Central memory CD8-positive, alpha-beta T cell (primary cell): ENCODE results near the gene NFATC1.

ENCODE experiments used
- ATAC-seq: fragments of 150-1000 bp; cut with Tn5 transposase; replicated peaks from 2 replicates; pipeline ENCODE4 v1.10.0; 2022; ENCODE audit warnings: mild to moderate bottlenecking, moderate FRiP score, moderate number of reproducible peaks; ENCODE audit not compliant: poor library complexity, severe bottlenecking; ENCODE audit errors: extremely low read depth
- DNase-seq, 2 donors: peaks; one replicate each; pipeline ENCODE4 v3.0.0; 2021; ENCODE audit warnings: low spot score in 2 of 2
- H3K27ac Mint-ChIP-seq: one replicate; pipeline ENCODE4 v1.8.0; 2022; ENCODE audit warnings: low read depth, mild to moderate bottlenecking, moderate library complexity, mixed read lengths
- H3K27me3 Mint-ChIP-seq: one replicate; pipeline ENCODE4 v1.8.0; 2022; ENCODE audit warnings: mixed read lengths
- H3K36me3 Mint-ChIP-seq: one replicate; pipeline ENCODE4 v1.8.0; 2022; ENCODE audit warnings: mild to moderate bottlenecking, moderate library complexity, mixed read lengths; ENCODE audit not compliant: insufficient read depth
- H3K4me1 Mint-ChIP-seq: one replicate; pipeline ENCODE4 v1.8.0; 2022; ENCODE audit warnings: mixed read lengths
- H3K4me3 Mint-ChIP-seq: one replicate; pipeline ENCODE4 v1.8.0; 2022; ENCODE audit warnings: mild to moderate bottlenecking, moderate library complexity, mixed read lengths
- H3K9me3 Mint-ChIP-seq: one replicate; pipeline ENCODE4 v1.8.0; 2022; ENCODE audit warnings: mixed read lengths

The NFATC1 gene

GRCh38 chr18:79440316-79441110 is 44.8 kb downstream of the NFATC1 start:
- Mint-ChIP-seq H3K27me3 (no peaks in the 10 kb centered on the region), H3K27ac (no peak overlapping the region), H3K4me1 (peaks cover 25% of the 10 kb centered on the region), H3K36me3 (peaks cover 10% of the 10 kb centered on the region), H3K4me3 (no peak overlapping the region), H3K9me3 (no peaks in the 10 kb centered on the region)
- ATAC-seq (no peak), DNase-seq (no peak)

GRCh38 chr18:79441420-79441819 is 45.7 kb downstream of the NFATC1 start:
- H3K4me3 Mint-ChIP-seq, result no peak overlapping the region
- H3K4me1 Mint-ChIP-seq, result peaks cover 19% of the 10 kb centered on the region
- no peaks in the 10 kb centered on the region for H3K27me3 Mint-ChIP-seq
- ATAC-seq (no peak), DNase-seq (no peak)
- peaks cover 10% of the 10 kb centered on the region for H3K36me3 Mint-ChIP-seq
- no peak overlapping the region for H3K27ac Mint-ChIP-seq
- no peaks in the 10 kb centered on the region for H3K9me3 Mint-ChIP-seq

DNA sequence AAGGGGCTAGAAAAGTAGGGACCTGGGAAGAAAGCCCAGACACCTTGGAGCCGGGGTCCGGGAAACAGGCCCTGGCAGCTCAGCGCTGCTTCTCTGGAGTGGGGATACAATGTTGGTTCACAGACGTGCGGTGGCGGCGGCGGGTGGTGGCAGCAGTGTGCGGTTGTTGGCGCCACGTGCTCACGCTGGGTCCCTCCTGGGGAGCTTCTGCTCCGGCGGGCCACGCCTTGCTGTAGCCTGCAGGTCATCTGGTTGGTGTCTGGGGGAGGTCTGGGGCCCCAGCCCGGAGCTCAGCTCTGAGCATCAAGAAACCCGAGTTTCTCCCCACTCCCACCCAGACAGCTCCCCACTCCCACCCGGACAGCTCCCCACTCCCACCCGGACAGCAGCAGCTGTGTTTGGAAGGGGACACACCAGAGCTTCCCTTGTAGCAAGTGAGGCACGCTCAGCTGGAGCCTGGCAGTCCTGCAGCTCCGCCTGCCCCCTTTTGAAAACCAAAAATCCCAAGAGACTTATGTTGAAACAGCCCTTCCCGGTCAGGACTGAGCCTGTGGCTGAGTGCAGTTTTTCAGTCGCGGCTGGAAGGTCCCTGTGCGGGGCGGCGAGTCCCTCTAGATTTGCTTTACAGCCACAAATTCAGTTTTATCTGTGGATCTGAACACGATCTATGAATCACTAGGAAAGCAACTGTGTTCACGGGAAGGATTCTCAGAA is 46.9 kb downstream of the NFATC1 start:
- Mint-ChIP-seq H3K4me3 (no peak overlapping the region), H3K27me3 (no peaks in the 10 kb centered on the region), H3K36me3 (peaks cover 12% of the 10 kb centered on the region), H3K4me1 (peaks cover 20% of the 10 kb centered on the region), H3K27ac (no peak overlapping the region), H3K9me3 (no peaks in the 10 kb centered on the region)
- ATAC-seq (no peak), DNase-seq (no peak)

DNA sequence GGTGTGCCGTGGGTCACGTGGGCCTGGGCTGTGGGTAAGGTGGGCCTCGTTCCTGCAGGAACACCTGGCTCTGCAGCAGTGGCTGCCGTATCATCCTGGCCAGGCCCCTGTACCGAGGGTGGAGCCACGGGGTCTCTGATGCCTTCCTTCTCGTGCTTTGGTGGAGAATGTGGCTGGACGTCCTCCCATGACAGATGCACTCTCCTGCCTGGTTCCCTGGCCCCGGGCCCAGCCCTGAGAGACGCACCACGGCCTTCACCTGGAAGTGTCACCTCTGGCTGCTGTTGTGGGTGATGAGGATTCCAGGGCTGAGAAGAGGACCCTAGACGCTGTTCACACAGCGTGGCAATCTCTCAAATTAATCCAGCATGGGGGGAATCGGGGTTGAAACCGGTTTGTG is 49.5 kb downstream of the NFATC1 start:
- H3K4me1 Mint-ChIP-seq, result peaks cover 21% of the 10 kb centered on the region
- no peaks in the 10 kb centered on the region for H3K27me3 Mint-ChIP-seq
- no peak overlapping the region for H3K4me3 Mint-ChIP-seq
- H3K27ac Mint-ChIP-seq, result no peak overlapping the region
- H3K9me3 Mint-ChIP-seq, result no peaks in the 10 kb centered on the region
- no peak for ATAC-seq
- peaks cover 22% of the 10 kb centered on the region for H3K36me3 Mint-ChIP-seq
- no peak for DNase-seq

DNA sequence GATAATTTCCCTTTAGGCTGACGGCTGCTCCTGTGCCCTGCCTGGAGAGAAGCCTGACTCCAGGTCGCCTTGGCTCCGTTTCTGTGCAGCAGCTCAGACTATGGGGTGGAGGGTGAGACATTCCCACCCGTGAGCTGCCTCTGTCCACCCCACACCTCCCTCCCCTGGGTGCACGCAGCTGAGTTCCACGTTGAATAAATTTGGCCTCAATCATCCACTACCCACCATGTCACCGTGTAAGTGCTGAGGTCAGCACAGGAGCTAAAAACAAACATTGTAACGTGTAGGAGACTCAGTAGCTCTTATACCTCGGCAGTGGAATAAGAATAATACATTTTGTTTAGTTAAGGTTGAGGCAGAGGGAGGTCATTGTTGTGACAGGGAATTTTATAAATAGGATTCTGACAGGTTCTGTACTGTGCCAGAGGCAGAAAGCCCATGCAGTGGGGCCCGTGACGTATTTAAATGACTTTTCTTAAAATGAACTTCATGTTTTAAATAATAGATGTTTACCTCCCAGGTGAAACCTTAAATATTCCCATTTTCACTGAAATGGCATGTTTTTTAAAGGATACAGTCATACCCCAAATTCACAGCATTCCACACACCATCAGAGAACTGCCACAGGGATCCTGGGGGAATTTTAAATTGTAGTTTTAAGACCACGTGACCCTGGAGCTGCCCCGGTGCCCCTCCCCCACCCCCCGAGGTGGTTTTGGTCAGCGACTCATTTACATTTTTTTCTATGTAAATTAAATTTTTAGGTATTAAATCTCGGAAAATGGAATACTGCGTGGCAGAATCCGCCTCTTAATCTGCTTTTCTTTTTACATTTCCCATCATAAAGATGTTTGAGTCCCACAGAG is 50.2 kb downstream of the NFATC1 start:
- DNase-seq (no peak), ATAC-seq (no peak)
- Mint-ChIP-seq H3K36me3 (peaks cover 24% of the 10 kb centered on the region), H3K4me3 (no peak overlapping the region), H3K4me1 (peaks cover 15% of the 10 kb centered on the region), H3K27ac (no peak overlapping the region), H3K27me3 (no peaks in the 10 kb centered on the region), H3K9me3 (no peaks in the 10 kb centered on the region)

DNA sequence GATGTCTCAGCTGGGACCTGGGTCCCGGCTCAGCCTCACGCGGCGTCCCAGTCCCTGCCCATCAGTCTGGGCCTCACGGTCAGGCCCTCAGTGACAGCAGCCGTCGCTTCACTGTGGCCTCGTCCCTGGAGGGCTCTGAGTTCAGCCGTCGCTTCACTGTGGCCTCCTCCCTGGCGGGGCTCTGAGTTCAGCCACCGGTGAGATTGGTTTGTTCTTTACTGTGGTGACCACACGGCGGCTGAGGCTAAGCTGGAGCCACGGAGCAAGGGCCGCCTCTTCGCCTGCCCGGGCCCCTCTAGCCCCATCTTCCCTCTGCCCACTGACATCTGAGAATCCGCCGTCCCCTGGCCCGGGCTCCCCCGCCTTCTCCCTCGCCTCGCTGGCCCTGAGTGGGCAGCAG is 51.2 kb downstream of the NFATC1 start:
- Mint-ChIP-seq H3K36me3 (peaks cover 21% of the 10 kb centered on the region), H3K4me1 (peaks cover 11% of the 10 kb centered on the region), H3K27me3 (no peaks in the 10 kb centered on the region), H3K9me3 (no peaks in the 10 kb centered on the region), H3K4me3 (no peak overlapping the region), H3K27ac (peak overlapping the region; percentile 38)
- DNase-seq, result no peak
- no peak for ATAC-seq

DNA sequence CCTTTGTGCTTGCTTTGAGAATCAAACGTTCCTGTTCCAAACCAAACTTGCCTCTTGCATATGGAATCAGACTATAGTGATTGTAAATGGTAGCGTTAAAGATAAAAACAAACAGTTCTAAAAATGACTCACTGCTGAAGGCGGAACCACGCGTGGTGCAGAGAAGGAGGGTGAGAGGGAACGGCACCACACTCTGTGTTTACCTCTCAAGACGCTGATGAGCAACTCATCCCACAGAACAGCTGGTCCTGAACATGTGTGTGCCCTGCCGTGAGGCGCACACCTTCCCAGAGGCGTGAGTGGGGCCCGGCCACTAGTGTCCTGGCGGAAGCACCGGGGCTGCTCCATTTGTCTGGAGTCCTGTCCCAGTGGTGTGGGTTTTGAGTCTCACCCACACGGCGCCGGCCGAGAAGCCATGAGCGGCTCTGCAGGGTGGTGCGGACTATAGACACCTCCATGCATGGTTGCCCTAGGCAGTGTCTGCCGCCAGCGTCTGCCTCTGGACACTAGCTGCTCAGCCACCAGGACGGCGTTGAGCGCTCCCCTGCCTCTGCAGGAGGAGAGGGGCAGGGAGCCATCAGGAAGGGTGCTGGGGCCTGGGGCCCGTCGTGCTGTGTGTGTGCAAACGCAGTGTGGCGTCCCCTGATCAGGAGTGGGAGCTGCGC is 52.1 kb downstream of the NFATC1 start:
- no peak overlapping the region for H3K4me3 Mint-ChIP-seq
- ATAC-seq (no peak), DNase-seq (no peak)
- H3K27ac Mint-ChIP-seq, result no peak overlapping the region
- no peaks in the 10 kb centered on the region for H3K9me3 Mint-ChIP-seq
- peaks cover 11% of the 10 kb centered on the region for H3K4me1 Mint-ChIP-seq
- no peaks in the 10 kb centered on the region for H3K27me3 Mint-ChIP-seq
- H3K36me3 Mint-ChIP-seq, result peaks cover 24% of the 10 kb centered on the region

DNA sequence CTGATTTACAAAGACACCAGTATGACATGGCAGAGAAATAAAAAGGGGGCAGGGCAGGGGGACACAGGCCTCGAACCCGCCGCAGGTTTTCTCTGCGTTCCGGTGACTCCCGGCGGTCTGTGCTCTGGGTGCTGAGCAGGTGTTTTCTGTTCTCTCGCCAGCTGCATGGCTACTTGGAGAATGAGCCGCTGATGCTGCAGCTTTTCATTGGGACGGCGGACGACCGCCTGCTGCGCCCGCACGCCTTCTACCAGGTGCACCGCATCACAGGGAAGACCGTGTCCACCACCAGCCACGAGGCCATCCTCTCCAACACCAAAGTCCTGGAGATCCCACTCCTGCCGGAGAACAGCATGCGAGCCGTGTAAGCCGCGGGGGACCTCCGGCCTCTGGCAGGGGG is 52.9 kb downstream of the NFATC1 start:
- no peak overlapping the region for H3K4me3 Mint-ChIP-seq
- H3K27me3 Mint-ChIP-seq, result no peaks in the 10 kb centered on the region
- H3K4me1 Mint-ChIP-seq, result peaks cover 11% of the 10 kb centered on the region
- H3K9me3 Mint-ChIP-seq, result no peaks in the 10 kb centered on the region
- no peak overlapping the region for H3K27ac Mint-ChIP-seq
- no peak for ATAC-seq
- DNase-seq, result no peak
- H3K36me3 Mint-ChIP-seq, result peaks cover 23% of the 10 kb centered on the region

GRCh38 chr18:79449551-79450288 is 54.0 kb downstream of the NFATC1 start:
- H3K27ac Mint-ChIP-seq, result peak overlapping the region; percentile 63
- DNase-seq (no peak), ATAC-seq (no peak)
- no peaks in the 10 kb centered on the region for H3K9me3 Mint-ChIP-seq
- peaks cover 11% of the 10 kb centered on the region for H3K4me1 Mint-ChIP-seq
- H3K27me3 Mint-ChIP-seq, result no peaks in the 10 kb centered on the region
- H3K4me3 Mint-ChIP-seq, result no peak overlapping the region
- peaks cover 25% of the 10 kb centered on the region for H3K36me3 Mint-ChIP-seq

DNA sequence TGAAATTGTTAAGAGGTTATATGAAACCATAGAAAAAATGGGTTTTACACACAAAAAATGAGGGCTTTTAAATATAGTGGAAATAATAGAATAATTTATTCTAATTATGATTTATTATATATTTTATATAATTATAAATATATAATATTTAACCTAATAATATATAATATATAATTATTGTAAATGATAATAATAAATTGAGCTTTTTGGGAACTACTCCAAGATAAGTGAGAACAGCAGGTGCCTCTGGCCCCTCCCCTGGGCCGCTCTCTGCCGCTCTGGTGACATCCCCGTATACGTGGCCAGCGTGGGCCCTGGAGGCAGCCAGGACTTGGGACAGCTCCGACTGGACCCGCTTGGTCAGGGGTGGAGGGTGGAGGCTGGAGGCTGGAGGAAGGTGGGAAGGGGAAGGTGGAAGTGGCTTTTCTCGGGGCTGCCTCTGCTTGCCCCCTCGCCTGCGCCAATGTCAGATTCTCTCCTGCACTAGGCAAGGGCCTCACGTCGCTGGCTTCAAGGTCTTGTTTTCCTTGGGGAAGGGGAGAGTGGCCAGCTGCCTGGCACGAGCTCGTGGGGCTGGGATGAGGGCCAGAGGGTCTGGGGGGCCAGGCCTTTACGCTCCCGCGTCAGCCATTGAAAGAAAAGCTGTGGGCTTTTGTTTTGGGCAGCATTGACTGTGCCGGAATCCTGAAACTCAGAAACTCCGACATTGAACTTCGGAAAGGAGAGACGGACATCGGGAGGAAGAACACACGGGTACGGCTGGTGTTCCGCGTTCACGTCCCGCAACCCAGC is 54.8 kb downstream of the NFATC1 start:
- Mint-ChIP-seq H3K27me3 (no peaks in the 10 kb centered on the region), H3K4me3 (no peak overlapping the region), H3K4me1 (peaks cover 11% of the 10 kb centered on the region), H3K27ac (no peak overlapping the region), H3K9me3 (no peaks in the 10 kb centered on the region), H3K36me3 (peaks cover 25% of the 10 kb centered on the region)
- no peak for DNase-seq
- no peak for ATAC-seq
